Astrocyte (in vitro differentiated cells and primary cell): Measurements from ENCODE around the gene TMEM184A. TPM values are rescaled to one million over a fixed set of nuclear protein-coding genes. Genes with fewer than 3 reads are reported as not detected.

Experiments used
- DNase-seq: peaks from one replicate; pipeline ENCODE4 v3.0.0-alpha.2; 2010; ENCODE audit warnings: low read depth
- FAIRE-seq: peaks from 2 replicates; lab custom pipeline; 2011; peaks lifted over from hg19 to GRCh38; lab: Jason Lieb, UNC
- H2AFZ ChIP-seq: 2 replicates; pipeline ENCODE4 v1.6.0; 2012; ENCODE audit warnings: low read depth, low read length, inconsistent platforms
- H3K27ac ChIP-seq: 2 replicates; pipeline ENCODE4 v1.5.1; 2011; ENCODE audit warnings: low read depth, low read length, inconsistent platforms
- H3K27me3 ChIP-seq: 2 replicates; pipeline ENCODE4 v1.6.0; 2011; ENCODE audit warnings: low read length, inconsistent platforms; ENCODE audit not compliant: insufficient read depth
- H3K36me3 ChIP-seq: 2 replicates; pipeline ENCODE4 v1.5.1; 2011; ENCODE audit warnings: low read length, inconsistent platforms; ENCODE audit not compliant: insufficient read depth
- H3K4me1 ChIP-seq: 2 replicates; pipeline ENCODE4 v1.5.1; 2011; ENCODE audit warnings: low read length, inconsistent platforms; ENCODE audit not compliant: insufficient read depth
- H3K4me2 ChIP-seq: 2 replicates; pipeline ENCODE4 v1.6.0; 2012; ENCODE audit warnings: low read length, inconsistent platforms
- H3K4me3 ChIP-seq: 2 replicates; pipeline ENCODE4 v1.5.1; 2011; ENCODE audit warnings: low read depth, mild to moderate bottlenecking, low read length, inconsistent platforms; ENCODE audit not compliant: insufficient read depth
- H3K79me2 ChIP-seq: 2 replicates; pipeline ENCODE4 v1.6.0; 2012; ENCODE audit warnings: mild to moderate bottlenecking, low read length, inconsistent platforms; ENCODE audit not compliant: insufficient read depth
- H3K9ac ChIP-seq: 2 replicates; pipeline ENCODE4 v1.6.0; 2012; ENCODE audit warnings: mild to moderate bottlenecking, low read length, inconsistent platforms
- H3K9me3 ChIP-seq: 2 replicates; pipeline ENCODE4 v1.5.1; 2012; ENCODE audit warnings: low read depth, mild to moderate bottlenecking, low read length, inconsistent platforms; ENCODE audit not compliant: insufficient read depth
- H4K20me1 ChIP-seq: 2 replicates; pipeline ENCODE4 v1.6.0; 2012; ENCODE audit warnings: low read length, inconsistent platforms; ENCODE audit not compliant: insufficient read depth
- H3K27ac Mint-ChIP-seq: one replicate; pipeline ENCODE4 v1.8.0; 2021; ENCODE audit warnings: mild to moderate bottlenecking, mixed read lengths; ENCODE audit not compliant: unreplicated experiment
- H3K27me3 Mint-ChIP-seq: one replicate; pipeline ENCODE4 v1.8.0; 2021; ENCODE audit warnings: low read depth, mixed read lengths; ENCODE audit not compliant: unreplicated experiment
- H3K36me3 Mint-ChIP-seq: one replicate; pipeline ENCODE4 v1.8.0; 2021; ENCODE audit warnings: low read depth, mixed read lengths; ENCODE audit not compliant: unreplicated experiment
- H3K4me1 Mint-ChIP-seq: one replicate; pipeline ENCODE4 v1.8.0; 2021; ENCODE audit warnings: low read depth, mixed read lengths; ENCODE audit not compliant: unreplicated experiment
- H3K4me3 Mint-ChIP-seq: one replicate; pipeline ENCODE4 v1.8.0; 2021; ENCODE audit warnings: mild to moderate bottlenecking, moderate library complexity, mixed read lengths; ENCODE audit not compliant: unreplicated experiment
- H3K9me3 Mint-ChIP-seq: one replicate; pipeline ENCODE4 v1.8.0; 2021; ENCODE audit warnings: mild to moderate bottlenecking, mixed read lengths; ENCODE audit not compliant: unreplicated experiment
- EZH2 ChIP-seq: IDR thresholded peaks from 2 replicates; pipeline ENCODE4 v1.6.1; 2012; ENCODE audit warnings: mild to moderate bottlenecking, low read length, inconsistent platforms; ENCODE audit not compliant: insufficient read depth
- total RNA-seq: library from RNA; stranded (reverse); gene quantifications from 2 replicates; pipeline ENCODE4 v1.2.1, GENCODE V29; 2021
- TF ChIP-seq, protein P1 (sequence below): IDR thresholded peaks from 2 replicates; pipeline ENCODE4 v1.5.1; 2011; ENCODE audit warnings: low read depth, mild to moderate bottlenecking, inconsistent platforms, low read length, moderate library complexity; ENCODE audit not compliant: insufficient read depth

Gene TMEM184A
- total RNA-seq, 1 donor from 2014 or later, result 2.1 TPM

DNA sequence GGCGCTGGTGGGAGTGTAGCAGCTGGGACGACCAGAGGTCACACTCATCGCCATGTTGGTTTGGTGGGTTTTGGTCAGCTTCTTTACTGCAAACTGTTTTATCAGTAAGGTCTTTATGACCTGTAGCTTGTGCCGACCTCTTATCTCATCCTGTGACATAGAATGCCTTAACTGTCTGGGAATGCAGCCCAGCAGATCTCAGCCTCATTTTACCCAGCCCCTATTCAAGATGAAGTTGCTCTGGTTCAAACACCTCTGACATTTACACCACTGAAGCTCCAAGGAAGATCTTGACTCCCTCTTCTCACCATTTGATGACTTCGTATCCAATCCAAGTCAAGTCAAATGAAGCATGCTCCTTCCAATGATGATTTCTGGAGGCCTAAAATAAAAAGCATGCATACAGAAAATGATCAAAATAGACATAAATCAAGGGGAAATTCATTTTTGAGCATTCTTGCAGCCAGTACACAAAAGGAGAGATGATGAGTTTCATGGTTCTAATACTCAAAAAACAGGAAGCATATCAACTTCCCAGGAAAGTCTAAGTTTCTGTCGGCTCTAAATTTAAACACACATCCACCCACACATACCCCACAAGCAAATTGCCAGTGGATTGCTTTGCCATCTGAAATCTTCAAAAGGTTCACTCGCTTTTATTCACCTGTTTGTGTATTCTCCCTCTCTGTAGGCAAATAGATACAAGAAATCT is 16.3 kb upstream of the TMEM184A start:
- no peak for FAIRE-seq
- H3K36me3 Mint-ChIP-seq, result peaks cover 6% of the 10 kb centered on the region

DNA sequence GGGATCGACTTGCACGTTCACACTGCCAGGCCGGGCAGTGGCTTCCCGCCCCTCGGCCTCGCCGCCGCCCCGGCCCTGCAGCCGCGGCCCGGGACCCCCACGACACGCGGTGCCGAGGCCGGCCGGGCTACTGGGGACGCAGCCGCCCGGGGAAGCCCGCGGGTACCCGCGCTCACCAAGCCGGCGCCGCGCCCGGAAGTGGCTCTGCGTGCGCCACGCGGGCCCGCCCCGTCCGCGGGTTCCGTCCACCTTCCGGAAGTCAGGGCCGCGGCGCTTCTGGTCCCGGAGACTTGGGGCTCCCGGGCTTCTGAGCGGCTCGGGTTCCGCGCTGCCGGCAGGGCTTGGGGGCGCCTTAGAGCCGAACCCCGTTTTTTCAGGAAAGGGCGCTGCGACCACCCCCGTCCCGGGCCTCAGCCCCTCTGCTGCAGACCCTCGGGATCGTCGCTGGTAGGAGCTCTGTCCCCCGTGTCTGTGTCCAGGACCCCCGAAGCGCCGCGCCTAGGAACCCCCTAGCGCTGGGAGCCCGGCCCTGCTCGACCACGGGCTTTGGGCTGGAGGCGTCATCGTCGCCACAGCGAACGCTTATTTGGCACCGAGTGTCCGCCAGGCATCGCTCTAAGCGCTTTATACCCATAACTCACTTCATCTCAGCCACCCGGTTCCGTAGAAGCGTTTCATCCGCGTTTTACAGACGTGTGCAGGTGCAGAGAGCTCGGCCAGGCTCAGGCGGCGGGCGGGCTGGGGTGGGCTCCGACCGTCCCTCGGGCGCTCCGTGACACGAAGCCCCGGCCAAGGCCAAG is 14.0 kb upstream of the TMEM184A start, which contains the start of gene PSMG3:
TSS of gene PSMG3 (minus strand) at position 200 of the 800 bp plus-strand sequence. CDS start 693 bp downstream, outside the sequence.
- H3K27me3 ChIP-seq, result no peaks in the 10 kb centered on the region
- H3K27ac ChIP-seq, result peak within 1 kb of the TSS; percentile 97
- peak within 1 kb of the TSS; percentile 89 for H2AFZ ChIP-seq
- FAIRE-seq (no peak), DNase-seq (peak; percentile 83)
- H3K9ac ChIP-seq, result peak within 1 kb of the TSS; percentile 96
- no peaks in the 10 kb centered on the region for H3K9me3 ChIP-seq
- peak within 1 kb of the TSS; percentile 81 for H3K4me3 ChIP-seq
- H3K4me3 Mint-ChIP-seq, result peak within 1 kb of the TSS; percentile 90
- peaks cover 33% of the 10 kb centered on the region for H3K4me1 ChIP-seq
- peaks cover 19% of the 10 kb centered on the region for H3K79me2 ChIP-seq
- H3K4me1 Mint-ChIP-seq, result peaks cover 35% of the 10 kb centered on the region
- TF ChIP-seq EZH2, result no peak
- H3K36me3 Mint-ChIP-seq, result peaks cover 6% of the 10 kb centered on the region
- no peaks in the 10 kb centered on the region for H3K36me3 ChIP-seq
- H3K27ac Mint-ChIP-seq, result peak within 1 kb of the TSS; percentile 95
- H3K27me3 Mint-ChIP-seq, result no peaks in the 10 kb centered on the region
- H3K4me2 ChIP-seq, result peak within 1 kb of the TSS; percentile 88
- peaks cover 8% of the 10 kb centered on the region for H4K20me1 ChIP-seq
- no peaks in the 10 kb centered on the region for H3K9me3 Mint-ChIP-seq

More for the DNA sequence above, 16.3 kb upstream of the TMEM184A start:
- no peak overlapping the region for H2AFZ ChIP-seq
- H3K36me3 ChIP-seq, result no peaks in the 10 kb centered on the region
- H4K20me1 ChIP-seq, result peaks cover 4% of the 10 kb centered on the region
- TF ChIP-seq EZH2, result no peak
- TF ChIP-seq, protein P1, sequence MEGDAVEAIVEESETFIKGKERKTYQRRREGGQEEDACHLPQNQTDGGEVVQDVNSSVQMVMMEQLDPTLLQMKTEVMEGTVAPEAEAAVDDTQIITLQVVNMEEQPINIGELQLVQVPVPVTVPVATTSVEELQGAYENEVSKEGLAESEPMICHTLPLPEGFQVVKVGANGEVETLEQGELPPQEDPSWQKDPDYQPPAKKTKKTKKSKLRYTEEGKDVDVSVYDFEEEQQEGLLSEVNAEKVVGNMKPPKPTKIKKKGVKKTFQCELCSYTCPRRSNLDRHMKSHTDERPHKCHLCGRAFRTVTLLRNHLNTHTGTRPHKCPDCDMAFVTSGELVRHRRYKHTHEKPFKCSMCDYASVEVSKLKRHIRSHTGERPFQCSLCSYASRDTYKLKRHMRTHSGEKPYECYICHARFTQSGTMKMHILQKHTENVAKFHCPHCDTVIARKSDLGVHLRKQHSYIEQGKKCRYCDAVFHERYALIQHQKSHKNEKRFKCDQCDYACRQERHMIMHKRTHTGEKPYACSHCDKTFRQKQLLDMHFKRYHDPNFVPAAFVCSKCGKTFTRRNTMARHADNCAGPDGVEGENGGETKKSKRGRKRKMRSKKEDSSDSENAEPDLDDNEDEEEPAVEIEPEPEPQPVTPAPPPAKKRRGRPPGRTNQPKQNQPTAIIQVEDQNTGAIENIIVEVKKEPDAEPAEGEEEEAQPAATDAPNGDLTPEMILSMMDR, result no peak
- peaks cover 30% of the 10 kb centered on the region for H3K4me1 Mint-ChIP-seq
- H3K9ac ChIP-seq, result no peak overlapping the region
- H3K27ac Mint-ChIP-seq, result peak overlapping the region; percentile 30
- H3K4me3 Mint-ChIP-seq, result peak overlapping the region; percentile 50
- DNase-seq, result no peak
- no peaks in the 10 kb centered on the region for H3K27me3 Mint-ChIP-seq
- H3K4me2 ChIP-seq, result no peak overlapping the region
- H3K27ac ChIP-seq, result no peak overlapping the region
- H3K9me3 Mint-ChIP-seq, result no peaks in the 10 kb centered on the region
- H3K27me3 ChIP-seq, result no peaks in the 10 kb centered on the region
- H3K4me3 ChIP-seq, result no peak overlapping the region
- H3K79me2 ChIP-seq, result peaks cover 16% of the 10 kb centered on the region
- H3K4me1 ChIP-seq, result peaks cover 27% of the 10 kb centered on the region
- H3K9me3 ChIP-seq, result no peaks in the 10 kb centered on the region

DNA sequence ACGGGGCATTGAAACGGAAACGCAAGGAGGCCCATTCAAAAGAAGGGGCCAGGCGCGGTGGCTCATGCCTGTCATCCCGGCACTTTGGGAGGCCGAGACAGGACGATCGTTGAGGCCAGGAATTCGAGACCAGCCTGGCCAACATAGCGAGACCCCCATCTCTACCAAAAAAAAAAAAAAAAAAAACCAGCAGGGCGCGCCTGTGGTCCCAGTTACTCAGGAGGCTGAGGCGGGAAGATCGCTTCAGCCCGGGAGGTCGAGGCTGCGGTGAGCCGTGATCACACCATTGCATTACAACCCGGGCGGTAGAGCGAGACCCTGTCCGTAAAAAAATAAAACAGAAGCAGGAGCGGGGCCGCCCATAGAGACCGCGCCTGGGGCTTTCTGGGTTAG is 13.4 kb upstream of the TMEM184A start:
- DNase-seq (no peak), FAIRE-seq (no peak)
- no peaks in the 10 kb centered on the region for H3K27me3 Mint-ChIP-seq
- Histone ChIP-seq H3K4me2 (peak overlapping the region; percentile 88), H3K9me3 (no peaks in the 10 kb centered on the region), H3K36me3 (no peaks in the 10 kb centered on the region), H3K27ac (peak overlapping the region; percentile 97), H2AFZ (peak overlapping the region; percentile 57), H3K4me3 (peak overlapping the region; percentile 81), H3K9ac (peak overlapping the region; percentile 96), H3K4me1 (peaks cover 33% of the 10 kb centered on the region), H3K27me3 (no peaks in the 10 kb centered on the region), H3K79me2 (peaks cover 19% of the 10 kb centered on the region), H4K20me1 (peaks cover 8% of the 10 kb centered on the region)
- H3K4me3 Mint-ChIP-seq, result peak overlapping the region; percentile 89
- H3K27ac Mint-ChIP-seq, result peak overlapping the region; percentile 94
- peaks cover 35% of the 10 kb centered on the region for H3K4me1 Mint-ChIP-seq
- no peak for TF ChIP-seq EZH2
- TF ChIP-seq, protein P1, result no peak
- peaks cover 6% of the 10 kb centered on the region for H3K36me3 Mint-ChIP-seq
- no peaks in the 10 kb centered on the region for H3K9me3 Mint-ChIP-seq
